Osteoblast (primary cell): ENCODE results near the gene MALRD1. TPM values are rescaled to one million over a fixed set of nuclear protein-coding genes. Genes with fewer than 3 reads are reported as not detected.

Experiments used
- DNase-seq: peaks from one replicate; pipeline ENCODE4 v3.0.0; 2011; ENCODE audit warnings: low spot score, mixed read lengths; ENCODE audit not compliant: insufficient read length; ENCODE audit errors: missing footprints
- H2AFZ ChIP-seq: 2 replicates; pipeline ENCODE4 v1.6.0; 2011; ENCODE audit warnings: mild to moderate bottlenecking, low read length
- H3K27ac ChIP-seq: 2 replicates; pipeline ENCODE4 v1.5.1; 2011; ENCODE audit warnings: mild to moderate bottlenecking, low read depth, low read length, moderate library complexity
- H3K27me3 ChIP-seq: 2 replicates; pipeline ENCODE4 v1.6.0; 2012; ENCODE audit warnings: mild to moderate bottlenecking, control low read depth, inconsistent platforms, low read length, moderate library complexity; ENCODE audit not compliant: insufficient read depth
- H3K36me3 ChIP-seq: 2 replicates; pipeline ENCODE4 v1.5.1; 2011; ENCODE audit warnings: mild to moderate bottlenecking, low read length, control low read depth, moderate library complexity; ENCODE audit not compliant: insufficient read depth
- H3K4me1 ChIP-seq: 2 replicates; pipeline ENCODE4 v1.5.1; 2011; ENCODE audit warnings: mild to moderate bottlenecking, low read length, control low read depth, moderate library complexity; ENCODE audit not compliant: insufficient read depth
- H3K4me2 ChIP-seq: 2 replicates; pipeline ENCODE4 v1.6.0; 2011; ENCODE audit warnings: mild to moderate bottlenecking, low read length; ENCODE audit not compliant: insufficient read depth
- H3K4me3 ChIP-seq: fragments of 200-600 bp; sonication (generic); 3 replicates; pipeline ENCODE4 v1.5.1; 2012; ENCODE audit warnings: mild to moderate bottlenecking, low read length, inconsistent platforms; ENCODE audit not compliant: insufficient read depth
- H3K79me2 ChIP-seq: 2 replicates; pipeline ENCODE4 v1.6.0; 2012; ENCODE audit warnings: mild to moderate bottlenecking, low read length, control low read depth, inconsistent platforms; ENCODE audit not compliant: insufficient read depth
- H3K9me3 ChIP-seq: 2 replicates; pipeline ENCODE4 v1.5.1; 2011; ENCODE audit warnings: low read depth, low read length, control low read depth
- H4K20me1 ChIP-seq: 2 replicates; pipeline ENCODE4 v1.6.0; 2012; ENCODE audit warnings: mild to moderate bottlenecking, low read length, control low read depth; ENCODE audit not compliant: insufficient read depth
- CTCF ChIP-seq: IDR thresholded peaks from 2 replicates; pipeline ENCODE4 v1.5.1; 2011; ENCODE audit warnings: mild to moderate bottlenecking, low read depth, low read length, moderate library complexity; ENCODE audit errors: extremely low read depth
- total RNA-seq: library from RNA; depleted of rRNA; stranded (reverse); fragments of >200 nt; gene quantifications from 2 replicates; pipeline ENCODE4 v1.2.3, GENCODE V29; 2012

MALRD1 gene
- total RNA-seq, 1 donor: 2.9 TPM

- no peak overlapping the region for H3K4me2 ChIP-seq
- no peaks in the 10 kb centered on the region for H4K20me1 ChIP-seq
- H3K27ac ChIP-seq: no peak overlapping the region
- H2AFZ ChIP-seq: peak overlapping the region; percentile 15
- H3K27me3 ChIP-seq: no peaks in the 10 kb centered on the region
- H3K9me3 ChIP-seq: no peaks in the 10 kb centered on the region
- no peak overlapping the region for H3K4me3 ChIP-seq
- no peaks in the 10 kb centered on the region for H3K36me3 ChIP-seq
- TF ChIP-seq CTCF: no peak
- no peaks in the 10 kb centered on the region for H3K4me1 ChIP-seq
- DNase-seq: no peak
- no peaks in the 10 kb centered on the region for H3K79me2 ChIP-seq
Observed at GRCh38 chr10:19325581-19325980, 277.0 kb downstream of the MALRD1 start.

- Histone ChIP-seq H2AFZ (no peak overlapping the region), H3K4me2 (no peak overlapping the region), H3K27me3 (no peaks in the 10 kb centered on the region), H4K20me1 (no peaks in the 10 kb centered on the region), H3K27ac (no peak overlapping the region), H3K36me3 (no peaks in the 10 kb centered on the region), H3K4me1 (no peaks in the 10 kb centered on the region), H3K9me3 (no peaks in the 10 kb centered on the region), H3K79me2 (no peaks in the 10 kb centered on the region), H3K4me3 (no peak overlapping the region)
- no peak for DNase-seq
- TF ChIP-seq CTCF: no peak
Observed at GRCh38 chr10:19328582-19328981, 280.0 kb downstream of the MALRD1 start.

GRCh38 chr10:19329475-19329874, 280.9 kb downstream of the MALRD1 start:
- no peaks in the 10 kb centered on the region for H3K27me3 ChIP-seq
- DNase-seq: no peak
- TF ChIP-seq CTCF: no peak
- no peaks in the 10 kb centered on the region for H4K20me1 ChIP-seq
- H3K9me3 ChIP-seq: no peaks in the 10 kb centered on the region
- H3K4me1 ChIP-seq: no peaks in the 10 kb centered on the region
- no peaks in the 10 kb centered on the region for H3K36me3 ChIP-seq
- H2AFZ ChIP-seq: no peak overlapping the region
- H3K4me2 ChIP-seq: no peak overlapping the region
- no peaks in the 10 kb centered on the region for H3K79me2 ChIP-seq
- no peak overlapping the region for H3K27ac ChIP-seq
- H3K4me3 ChIP-seq: no peak overlapping the region

- no peak for DNase-seq
Observed at GRCh38 chr10:19332304-19332703, 283.7 kb downstream of the MALRD1 start.

More at GRCh38 chr10:19332304-19332703, 283.7 kb downstream of the MALRD1 start:
- no peak for TF ChIP-seq CTCF
- Histone ChIP-seq H3K4me3 (no peak overlapping the region), H3K36me3 (no peaks in the 10 kb centered on the region), H3K79me2 (no peaks in the 10 kb centered on the region), H2AFZ (no peak overlapping the region), H3K4me2 (no peak overlapping the region), H4K20me1 (no peaks in the 10 kb centered on the region), H3K9me3 (no peaks in the 10 kb centered on the region), H3K27ac (no peak overlapping the region), H3K4me1 (no peaks in the 10 kb centered on the region), H3K27me3 (no peaks in the 10 kb centered on the region)
